Hindlimb muscle (tissue), 1 donor: ENCODE data around the gene HRH2. TPM values are rescaled to one million over a fixed set of nuclear protein-coding genes. Genes with fewer than 3 reads are reported as not detected.
"Not testable (repeated sequence)": the region's sequence is repeated elsewhere in the genome, so short reads cannot be mapped to it uniquely, and the experiment has no call there.

Experiments used
- DNase-seq: peaks from one replicate; pipeline ENCODE4 v3.0.0-alpha.2; 2013
- polyA plus RNA-seq: library from polyadenylated mRNA; unstranded; fragments of 120-200 nt; gene quantifications from one replicate; pipeline ENCODE4 v1.2.1, GENCODE V29; 2013; ENCODE audit not compliant: insufficient read length

Gene HRH2
- polyA plus RNA-seq, 1 donor, result 0.94 TPM

DNA sequence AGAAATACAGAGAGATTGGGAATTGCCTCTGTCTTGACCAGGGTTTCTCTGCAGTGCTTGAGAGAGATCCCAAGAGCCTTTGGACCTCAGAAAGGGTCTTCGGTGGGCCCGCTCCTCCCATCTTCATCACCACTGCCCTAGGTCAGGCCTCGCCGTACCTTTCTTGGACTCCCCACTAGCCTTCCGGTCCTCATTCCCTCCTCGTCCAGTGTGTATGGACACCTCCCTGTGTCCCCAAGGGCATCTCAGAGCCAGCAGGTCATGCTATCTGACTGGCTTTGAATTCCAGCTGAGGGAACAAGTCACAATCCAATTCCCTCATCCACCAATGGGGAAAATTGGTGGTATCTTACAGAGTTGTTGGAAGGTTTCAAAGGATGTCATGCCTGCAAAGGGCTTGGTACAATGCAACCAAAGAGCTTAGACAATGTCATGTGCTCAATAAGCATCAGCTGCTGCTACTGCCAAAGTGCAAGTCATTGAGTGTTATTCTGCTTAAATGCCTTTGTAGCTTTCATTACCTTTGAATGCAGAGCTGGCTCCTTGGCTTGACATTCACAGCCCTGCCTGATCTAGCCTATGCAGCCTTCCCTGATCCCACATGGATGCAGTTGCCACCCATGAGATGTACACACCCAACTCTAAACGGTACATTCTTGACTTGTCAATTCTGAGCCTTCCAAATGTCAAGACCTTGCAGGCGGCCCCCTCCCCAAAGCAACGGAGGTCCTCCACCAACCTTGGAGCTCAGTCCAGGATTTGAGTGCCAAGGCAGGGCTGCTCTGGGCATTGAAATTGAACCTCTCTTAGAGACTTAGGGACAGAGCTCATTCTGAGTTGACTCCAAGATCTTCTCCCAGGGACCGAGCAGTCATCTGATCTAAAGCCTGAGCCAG is 58.0 kb downstream of the HRH2 start:
- DNase-seq, result no peak

DNA sequence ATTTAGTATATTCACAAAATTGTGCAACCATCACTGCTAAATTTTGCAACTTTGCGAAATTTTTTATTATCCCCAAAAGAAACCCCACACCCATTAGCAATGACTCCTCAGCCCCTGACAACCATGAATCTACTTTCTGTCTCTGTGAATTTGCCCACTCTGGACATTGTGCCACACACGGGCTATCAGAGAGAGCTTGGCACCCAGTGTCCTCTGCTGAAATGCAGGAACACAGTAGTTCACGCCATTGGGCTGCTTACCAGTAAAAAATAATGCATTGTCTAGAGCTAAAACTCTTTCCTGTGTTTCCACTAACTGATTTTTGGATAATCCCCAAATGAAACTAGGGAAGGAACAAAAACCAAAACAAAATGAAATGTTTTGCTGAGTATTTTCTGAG is 60.0 kb downstream of the HRH2 start:
- no peak for DNase-seq

DNA sequence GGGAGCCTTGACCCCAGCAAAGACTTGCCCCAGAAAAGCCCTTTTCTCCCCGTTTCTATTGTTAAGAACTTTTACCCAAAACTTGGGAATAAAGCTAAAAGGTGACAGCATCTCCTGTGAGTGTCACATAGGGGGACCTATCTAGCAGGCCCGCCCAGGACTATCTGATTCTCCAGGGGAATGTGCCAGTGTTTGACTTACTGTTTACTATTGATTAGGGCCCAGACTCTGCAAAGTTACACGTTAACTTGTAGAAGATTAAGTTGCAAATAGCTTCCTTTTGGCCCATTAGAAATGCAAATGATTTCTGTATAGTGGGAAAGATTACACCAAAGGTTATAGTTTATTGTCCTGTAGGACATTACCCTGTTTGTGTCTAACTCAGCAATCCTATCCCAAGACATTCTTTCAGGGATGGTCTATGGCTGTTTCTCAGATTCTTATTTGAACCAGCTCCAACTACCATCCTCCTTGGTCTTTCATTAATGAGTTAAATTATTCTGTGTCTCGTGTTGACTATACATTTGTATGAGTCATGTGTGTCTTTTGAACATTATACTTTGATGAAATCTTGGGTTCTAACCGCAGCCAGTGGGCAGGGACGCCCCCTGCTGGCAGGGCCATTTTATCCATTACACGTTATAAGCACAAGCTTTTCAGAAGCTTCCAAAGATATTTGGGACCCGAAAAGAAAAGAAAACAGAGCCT is 60.7 kb downstream of the HRH2 start:
- DNase-seq, result no peak

DNA sequence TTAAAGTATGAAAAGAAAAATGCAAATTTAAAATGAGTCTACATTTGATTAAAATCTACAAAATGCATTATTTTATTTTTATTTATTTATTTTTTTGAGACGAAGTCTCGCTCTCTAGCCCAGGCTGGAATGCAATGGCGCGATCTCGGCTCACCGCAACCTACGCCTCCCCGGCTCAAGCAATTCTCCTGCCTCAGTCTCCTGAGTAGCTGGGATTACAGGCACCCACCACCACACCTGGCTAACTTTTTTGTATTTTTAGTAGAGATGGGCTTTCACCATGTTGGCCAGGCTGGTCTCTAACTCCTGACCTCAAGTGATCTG is 61.2 kb downstream of the HRH2 start:
- not testable (repeated sequence) for DNase-seq

DNA sequence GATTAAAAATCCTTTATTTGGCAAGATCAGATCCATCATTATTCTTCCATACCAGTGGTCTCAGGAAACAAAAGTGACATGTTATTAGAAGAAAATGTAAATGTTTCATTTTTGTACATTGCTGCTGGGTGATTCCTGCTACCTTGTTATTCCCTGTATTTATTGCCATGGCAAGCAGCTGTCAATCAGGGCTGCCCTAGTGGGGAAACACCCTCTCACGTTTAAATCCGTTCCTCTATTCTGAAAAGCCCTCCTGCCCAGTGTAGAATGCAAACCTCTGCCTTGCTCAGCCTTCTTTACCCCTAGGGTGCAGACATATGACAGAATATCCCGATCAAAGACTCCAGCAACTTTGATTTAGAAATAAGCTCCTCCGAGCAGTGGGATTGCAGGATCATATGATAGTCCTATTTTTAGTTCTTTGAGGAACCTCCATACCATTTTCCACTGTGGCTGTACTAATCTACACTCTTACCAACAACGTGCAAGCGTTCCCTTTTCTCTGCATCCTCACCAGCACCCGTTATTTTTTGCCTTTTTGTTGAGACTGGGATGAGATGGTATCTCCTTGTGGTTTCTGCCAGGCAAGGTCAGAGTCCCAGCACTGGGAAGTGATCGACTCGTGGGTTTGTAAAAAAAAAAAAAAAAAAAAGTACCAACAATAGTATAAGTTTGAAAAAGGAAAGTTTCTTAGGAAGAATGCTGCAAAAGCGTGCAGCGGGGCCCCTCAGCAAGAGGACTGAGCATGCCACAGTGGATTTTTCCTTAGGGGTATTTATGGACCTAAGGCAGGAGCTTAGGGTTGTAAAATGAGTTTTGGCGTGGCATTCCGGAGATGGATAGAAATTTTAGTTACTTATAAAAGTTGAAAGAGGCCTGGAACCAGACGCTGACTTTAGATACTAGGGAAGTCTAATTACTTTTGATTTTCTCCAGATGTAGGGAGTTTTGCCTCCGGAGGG is 66.7 kb downstream of the HRH2 start:
- no peak for DNase-seq

DNA sequence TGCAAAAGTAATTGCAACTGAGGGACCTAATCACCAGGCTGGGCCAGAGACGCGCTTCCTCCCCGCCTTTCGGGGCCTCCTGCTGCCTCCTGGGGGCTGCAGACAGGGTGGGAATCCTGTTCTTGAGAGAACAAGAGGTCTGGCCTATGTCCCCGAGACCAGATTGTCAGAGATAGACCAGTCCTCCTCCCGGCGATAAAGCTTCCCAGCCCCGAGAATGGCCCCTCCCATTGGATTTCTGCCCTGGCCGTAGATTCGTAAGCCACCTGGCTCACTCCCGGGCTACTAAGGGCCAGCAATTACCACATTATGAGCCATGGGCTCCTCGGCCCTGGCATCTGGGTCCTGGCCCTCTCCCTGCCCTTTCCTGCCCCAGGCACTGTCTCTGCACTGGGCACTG is 70.4 kb downstream of the HRH2 start:
- DNase-seq, result no peak

DNA sequence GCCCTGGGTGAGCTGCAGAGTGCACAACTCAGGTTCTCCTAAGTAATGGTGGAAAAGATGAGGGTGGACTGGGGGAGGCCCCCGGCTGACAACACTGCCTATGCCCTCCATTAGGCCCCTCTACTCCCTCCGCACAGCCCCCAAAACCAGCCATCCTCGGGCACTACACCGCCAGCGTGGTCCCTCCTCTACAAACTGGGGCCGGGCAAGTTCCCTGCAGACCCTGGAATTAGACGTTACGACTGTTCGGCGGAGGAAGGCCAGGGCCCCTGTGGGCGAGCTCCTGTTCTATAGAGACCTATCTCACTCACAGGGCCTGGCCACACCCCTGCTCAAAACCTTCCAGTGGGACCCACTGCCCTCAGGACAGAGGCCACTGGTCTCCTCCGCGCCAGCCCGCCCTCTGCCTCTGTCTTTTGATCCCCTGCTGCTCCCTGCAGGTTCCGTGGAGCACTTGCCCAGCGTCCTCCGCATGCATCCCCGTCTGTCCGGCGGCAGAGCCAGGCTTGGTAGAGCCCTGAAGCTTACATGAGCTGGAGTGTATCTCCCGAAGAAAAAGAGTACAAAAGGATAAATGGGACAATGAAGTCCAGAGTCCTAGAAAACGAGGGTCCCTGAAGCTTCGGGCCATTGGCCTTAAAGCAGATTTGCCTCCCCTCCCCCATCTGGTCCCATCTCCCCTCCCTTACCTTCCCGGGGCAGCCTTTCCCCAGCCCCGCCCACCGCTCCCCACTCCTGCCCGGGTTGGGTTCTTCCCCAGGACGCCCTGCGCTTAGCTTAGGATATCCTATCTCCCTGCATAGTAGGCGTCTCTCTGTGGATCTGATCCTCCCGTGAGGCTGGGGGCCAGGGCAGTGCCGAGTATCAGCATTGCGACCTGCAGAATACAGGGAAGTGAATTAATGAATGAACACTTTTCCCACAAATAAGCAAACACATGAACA is 71.3 kb downstream of the HRH2 start:
- no peak for DNase-seq

DNA sequence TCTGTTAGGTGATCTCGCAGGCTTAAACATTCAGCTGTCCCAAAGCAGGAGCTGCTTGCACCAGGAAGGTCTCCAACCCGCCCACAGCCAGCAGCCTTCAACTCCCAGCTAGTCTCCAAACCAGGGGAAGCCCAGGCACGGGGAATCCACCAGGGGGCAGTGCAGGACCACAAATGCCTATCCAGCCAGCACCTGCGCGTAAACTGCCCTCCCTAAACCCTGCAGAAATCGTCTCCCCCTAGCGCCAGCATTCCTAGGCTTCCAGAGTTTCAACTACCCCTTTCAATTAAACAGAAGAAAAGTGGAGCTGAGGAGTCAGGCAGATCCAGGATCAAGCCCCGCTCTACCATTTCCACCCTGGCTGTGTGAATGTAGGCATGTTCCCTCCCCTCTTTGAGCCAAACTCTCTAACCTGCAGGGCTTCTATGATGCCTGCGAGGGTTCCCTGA is 72.0 kb downstream of the HRH2 start:
- DNase-seq, result peak; percentile 82

DNA sequence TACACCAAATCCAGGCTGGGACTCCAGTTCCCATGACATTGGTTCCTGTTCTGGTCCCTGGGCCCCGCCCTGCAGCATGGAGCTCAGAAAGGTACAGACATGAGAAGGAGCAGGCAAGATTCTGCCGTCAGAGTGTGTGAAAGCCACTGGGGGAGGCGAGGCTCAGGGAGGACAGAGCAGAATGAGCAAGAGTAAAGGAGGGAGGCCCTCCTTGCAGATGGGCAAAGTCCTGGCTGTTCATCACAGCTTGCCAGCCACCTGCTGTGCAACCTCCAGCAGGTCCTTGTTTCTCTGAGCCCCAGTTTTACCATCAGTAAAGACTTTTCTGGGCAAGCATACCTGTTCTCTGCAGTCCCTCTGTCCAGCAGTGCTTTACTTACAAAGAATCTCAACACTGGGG is 73.3 kb downstream of the HRH2 start:
- DNase-seq, result no peak

DNA sequence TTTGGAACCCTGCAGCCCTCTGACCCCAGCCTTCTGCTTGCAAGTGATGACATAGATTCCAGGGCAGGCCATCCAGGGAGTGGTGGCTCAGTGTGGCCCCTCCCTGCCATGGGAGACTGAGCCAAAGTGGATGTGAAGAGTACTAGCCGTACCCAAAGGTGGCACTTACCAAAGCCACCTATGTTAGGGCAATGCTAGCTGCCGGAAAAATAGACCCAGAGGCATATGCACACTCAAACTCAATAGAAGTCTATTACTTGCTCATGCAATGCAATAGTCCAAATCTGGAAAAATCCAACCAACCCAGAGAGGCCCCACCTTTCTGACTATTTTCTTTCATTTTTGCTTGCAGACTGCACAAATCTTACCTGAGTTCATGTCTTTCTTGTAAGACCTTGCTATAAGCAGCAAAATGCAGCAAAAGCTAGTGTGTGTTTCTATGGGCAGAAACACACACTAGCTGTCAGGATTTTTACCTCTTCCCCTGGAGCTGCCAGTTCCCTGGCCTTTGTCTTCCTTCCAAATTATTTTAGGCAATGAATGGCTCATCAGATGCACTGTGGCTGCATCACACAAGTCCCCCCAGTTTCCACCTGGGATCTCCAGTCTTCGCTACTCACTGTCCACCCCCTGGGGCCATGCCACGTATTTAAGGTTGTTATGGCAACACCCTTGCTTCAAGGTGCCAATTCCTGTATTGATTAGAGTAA is 74.0 kb downstream of the HRH2 start:
- no peak for DNase-seq

DNA sequence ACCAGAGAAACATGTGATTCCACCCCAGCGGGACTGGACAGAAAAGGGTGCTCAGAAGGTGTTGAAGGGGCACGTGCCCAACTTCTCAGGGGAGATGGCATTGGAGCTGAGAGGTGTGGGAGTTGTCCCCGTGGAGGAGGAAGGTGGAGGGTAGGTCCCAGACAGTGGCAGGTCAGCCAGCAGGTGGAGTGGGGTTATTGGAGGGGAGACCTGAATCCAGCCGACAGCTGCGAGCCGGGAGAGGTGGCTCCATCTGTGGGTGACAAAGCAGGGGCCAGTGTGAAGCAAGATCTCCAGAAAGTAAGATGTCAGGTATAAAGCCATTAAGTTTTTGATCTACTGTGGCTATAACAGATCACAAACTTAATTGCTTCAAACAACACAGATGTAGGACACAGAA is 75.1 kb downstream of the HRH2 start:
- no peak for DNase-seq

DNA sequence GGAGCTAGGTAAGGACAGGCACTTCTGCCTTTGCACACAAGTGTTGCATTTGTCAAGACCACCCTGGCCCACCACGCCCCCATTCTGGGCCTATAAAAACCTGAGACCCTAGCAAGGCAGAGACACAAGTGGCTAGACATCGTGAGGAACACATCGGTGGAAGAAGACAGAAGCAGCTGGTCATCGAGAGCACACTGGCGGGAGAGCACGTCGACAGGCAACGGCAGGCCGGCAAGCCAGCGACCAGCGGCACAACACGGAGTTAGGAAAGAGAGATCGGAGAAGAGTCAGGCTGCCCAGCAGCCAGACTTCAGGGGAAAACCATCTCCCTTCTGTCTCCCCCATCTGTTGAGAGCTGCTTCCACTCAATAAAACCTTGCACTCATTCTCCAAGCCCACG is 76.1 kb downstream of the HRH2 start:
- DNase-seq, result no peak

DNA sequence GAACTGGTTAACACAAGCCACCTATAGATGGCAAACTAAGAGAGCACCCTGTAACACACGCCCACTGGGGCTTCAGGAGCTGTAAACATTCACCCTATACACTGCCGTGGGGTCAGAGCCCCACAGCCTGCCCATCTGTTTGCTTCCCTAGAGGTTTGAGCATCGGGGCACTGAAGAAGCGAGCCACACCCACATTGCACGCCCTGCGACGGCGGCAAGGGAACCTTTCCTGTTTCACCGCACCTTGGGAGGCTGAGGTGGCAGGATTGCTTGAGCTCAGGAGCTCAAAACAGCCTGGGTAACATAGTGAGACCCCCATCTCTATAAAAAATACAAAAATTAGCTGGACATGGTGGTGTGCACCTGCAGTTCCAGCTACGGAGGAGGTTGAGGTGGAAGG is 76.6 kb downstream of the HRH2 start:
- no peak for DNase-seq

DNA sequence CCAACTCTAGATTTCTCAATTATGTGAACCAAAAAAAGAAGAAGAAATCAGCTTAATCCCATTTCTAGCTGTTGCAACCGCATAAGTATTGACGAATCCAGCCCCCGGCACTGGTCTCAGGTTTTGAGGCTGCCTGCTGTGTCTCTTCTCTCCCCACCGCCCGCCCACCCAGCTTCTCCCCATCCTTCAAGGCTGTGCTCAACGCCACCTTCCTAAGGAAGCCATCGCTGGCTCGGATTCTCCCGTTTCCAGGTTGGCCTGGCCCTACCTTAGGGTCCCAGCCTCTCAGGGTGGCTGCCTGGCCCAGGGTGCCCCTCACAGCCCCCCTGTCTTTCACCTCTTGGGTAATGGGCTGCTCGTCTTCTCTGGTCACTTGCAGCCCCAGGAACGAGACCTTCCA is 77.8 kb downstream of the HRH2 start:
- DNase-seq, result no peak

DNA sequence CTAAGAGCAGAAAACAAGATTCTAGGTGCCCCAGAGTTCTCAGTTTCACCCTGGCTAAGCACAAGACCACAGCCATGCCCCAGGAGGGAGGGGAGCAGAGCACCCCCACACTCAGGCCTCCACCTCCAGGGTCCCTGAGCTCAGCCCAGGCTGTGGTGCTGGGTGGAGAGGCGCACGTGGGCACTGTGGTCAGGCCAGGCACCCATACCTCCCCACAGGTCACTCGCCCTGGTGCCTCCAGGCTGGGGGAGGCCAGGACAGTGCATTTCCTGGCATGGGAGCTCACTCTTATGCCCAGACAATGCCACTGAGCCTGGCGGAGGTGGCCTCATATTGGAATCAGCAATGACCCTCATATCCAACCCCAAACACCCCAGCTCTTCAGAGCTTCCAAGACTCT is 78.8 kb downstream of the HRH2 start:
- DNase-seq, result no peak

DNA sequence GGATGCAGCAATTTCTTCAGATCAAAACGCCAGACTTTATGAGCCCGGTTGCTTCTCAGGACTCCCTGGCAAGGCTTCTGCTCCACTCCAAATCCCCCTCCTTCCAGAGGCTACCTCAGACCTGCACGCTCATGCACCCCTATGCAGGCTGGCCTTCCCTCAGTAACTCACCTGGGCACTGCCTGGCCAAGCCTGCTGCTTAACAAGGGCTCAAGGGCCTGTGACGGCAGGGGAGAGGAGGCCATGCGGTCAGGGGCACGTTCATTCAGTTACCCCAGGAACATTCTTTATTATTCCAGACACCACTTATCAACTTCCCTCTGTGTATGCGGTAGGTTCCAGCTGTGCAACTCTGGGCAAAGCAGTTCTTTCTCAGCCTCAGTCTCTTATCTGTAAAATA is 79.6 kb downstream of the HRH2 start:
- DNase-seq, result no peak

DNA sequence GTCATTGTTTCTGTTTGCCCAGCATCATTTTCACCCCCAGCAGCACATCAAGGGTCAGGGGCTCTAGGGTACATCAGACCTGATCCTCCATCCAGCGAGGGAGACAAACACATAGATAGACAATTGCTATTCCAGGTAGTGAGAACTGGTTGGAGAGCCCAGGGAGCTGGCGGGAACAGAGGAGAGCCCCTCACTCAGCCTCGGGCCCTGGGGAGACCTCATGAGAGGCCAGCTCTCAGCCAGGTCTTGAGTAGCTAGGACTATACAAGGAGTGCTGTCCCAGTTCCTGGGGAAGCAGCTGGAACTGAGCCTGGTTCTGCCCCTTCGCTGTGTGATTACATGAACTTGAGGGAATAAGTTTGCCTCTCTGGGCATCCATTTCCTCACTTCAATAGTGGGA is 80.3 kb downstream of the HRH2 start:
- DNase-seq, result no peak

DNA sequence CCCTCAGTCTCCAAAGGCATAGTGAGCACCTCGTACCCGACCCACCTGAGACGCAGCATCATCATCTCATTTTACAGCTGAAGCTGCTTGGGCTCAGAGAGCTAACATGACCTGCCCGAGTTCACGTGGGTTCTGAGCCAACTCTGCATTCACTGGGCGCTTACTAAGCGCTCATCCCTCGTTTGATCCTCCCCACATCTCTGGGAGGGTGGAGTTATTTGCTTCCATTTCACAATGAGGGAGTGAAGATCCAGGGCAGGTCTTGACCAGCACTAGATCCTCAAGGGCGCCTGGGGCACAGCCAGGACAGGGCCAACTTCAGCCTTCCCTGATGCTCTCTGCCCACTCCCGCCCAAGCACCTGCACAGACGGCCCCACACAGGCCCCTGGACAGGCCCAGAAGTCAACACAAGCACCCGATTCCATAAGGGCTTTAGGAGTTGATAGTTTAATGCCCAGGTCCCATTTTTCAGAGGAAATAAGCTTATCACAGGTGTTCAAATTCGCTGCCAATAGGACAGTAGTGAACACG is 80.8 kb downstream of the HRH2 start:
- DNase-seq, result no peak

DNA sequence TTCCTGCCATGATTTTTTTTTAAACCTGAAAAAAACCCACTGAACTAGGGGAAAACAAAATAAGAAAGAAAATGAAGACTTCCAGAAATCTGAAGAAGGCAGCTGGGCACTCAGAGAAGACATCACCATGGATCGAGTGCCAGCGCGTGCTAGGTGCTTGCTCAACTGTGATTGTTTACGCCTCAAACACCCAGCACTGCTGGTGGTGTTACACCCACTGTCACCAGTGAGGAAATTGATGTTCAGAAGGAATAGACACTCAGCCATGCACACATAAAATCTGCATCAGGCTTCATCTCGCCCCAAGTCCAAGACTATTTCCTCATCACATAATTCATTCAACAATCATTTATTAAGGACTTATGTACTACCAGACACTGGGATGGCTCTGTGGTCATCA is 82.1 kb downstream of the HRH2 start:
- no peak for DNase-seq

DNA sequence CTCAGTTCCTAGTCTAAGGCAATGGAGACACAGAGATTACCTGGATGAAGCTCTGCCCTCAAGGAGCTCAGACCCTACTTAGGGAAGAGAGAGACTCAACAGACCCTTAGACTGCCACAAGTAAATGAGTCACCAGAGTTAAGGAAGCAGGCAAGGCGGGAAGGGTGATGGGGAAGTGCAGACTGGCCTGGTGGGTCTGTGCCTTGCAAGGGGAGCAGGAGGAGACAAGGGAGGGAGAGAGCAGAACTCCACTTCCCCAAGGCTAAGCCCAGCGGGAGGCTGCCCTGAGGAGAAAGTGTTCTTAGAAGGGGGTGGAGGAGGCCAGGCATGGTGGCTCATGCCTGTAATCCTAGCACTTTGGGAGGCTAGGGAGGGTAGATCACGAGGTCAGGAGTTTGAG is 83.7 kb downstream of the HRH2 start:
- DNase-seq, result no peak
